SHP77 (cell line): ENCODE results near the gene RPL37A.

Experiments used
- DNase-seq, 2 experiments: peaks; one replicate each; lab custom pipeline; 2025; lab: John Stamatoyannopoulos, UW

Gene RPL37A

DNA sequence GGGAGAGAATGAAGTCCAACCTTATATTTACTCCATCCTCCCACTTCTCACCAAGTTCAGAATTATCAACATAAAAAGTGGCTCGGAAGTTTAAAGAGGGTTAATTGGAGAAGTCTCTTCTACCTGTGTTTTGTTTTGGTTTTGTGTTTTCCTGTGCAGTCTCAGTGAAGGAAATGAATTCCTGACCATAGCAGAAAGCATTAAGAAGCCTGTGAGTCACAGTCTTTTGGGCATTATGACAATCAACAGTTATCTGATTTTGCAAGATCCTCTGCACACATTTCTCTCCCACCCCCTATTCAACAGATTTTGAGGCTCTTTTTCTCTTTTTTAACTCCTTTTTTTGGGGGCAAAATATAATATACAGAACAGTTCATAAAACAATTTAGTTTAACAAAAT, 8.6 kb upstream of the RPL37A start:
- DNase-seq = no peak

DNA sequence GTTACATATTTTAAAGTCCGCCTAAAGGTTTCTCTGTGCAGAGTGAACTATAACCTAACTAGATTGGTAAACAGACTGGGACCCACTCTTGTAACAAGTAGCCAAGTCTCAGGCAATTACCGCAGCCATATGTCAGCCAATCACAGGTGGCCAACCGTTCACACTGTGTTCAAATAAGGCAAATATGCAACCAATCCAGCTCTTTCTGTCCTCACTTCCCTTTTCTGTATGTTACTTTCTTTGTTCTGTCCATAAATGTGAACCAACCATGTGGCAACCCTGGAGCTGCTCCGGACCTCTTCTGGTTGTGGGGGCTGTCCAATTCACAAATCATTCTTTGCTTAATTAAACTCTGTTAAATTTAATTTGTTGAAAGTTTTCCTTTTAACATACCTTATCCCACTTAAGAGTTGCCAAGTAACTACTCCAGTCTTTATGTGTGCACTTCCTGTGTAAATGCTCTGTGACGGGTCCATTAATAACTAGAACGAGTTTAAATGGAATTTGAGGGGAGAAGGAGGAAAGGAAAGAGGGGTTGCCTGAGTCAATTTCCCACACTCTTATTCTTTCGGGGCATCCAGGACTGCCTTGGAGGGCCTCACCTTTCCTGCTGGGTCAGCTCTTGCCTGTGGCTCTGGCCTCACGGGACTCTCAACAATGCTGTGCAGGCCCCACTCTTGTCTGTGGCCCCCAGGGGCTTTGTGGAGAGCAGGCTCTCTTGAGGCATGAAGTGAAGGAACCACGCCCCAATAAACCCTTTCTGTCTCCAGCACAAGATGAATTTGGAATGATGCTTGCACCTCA, 6.6 kb upstream of the RPL37A start:
- DNase-seq = no peak

DNA sequence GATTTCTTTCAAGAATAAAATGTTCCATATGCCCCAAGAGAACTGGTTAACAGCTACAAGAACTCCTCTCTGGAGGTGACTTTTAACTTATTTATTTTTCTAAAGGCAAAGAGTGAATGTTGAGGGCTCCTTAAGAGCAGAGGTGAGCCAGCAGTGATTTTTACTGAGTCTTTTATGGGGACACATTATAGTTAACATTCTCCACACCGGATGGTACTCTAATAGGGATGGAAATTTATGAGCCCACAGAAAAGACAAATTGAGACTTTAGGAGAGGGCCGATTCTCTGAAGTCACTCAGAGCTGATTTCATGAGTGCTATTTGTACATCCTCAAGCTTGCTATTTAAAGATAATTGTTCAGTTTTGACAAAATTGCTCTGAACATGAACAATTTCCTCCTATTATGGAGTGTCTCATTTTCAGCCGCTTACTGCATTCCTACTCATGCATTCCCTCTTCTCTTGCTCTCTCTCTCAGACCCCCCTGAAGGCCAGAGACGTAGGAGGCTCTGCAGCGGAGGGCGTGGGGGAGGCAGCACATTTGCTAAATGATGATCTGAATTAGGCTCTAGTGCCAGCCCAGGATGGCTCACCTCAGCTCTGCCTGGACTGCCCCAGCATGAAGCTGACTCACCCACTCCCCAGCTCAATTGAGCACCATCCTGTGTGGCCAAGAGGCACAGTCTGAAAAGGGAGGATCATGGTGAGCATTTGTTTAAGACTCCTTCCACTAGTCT, 5.9 kb upstream of the RPL37A start:
- DNase-seq = no peak

DNA sequence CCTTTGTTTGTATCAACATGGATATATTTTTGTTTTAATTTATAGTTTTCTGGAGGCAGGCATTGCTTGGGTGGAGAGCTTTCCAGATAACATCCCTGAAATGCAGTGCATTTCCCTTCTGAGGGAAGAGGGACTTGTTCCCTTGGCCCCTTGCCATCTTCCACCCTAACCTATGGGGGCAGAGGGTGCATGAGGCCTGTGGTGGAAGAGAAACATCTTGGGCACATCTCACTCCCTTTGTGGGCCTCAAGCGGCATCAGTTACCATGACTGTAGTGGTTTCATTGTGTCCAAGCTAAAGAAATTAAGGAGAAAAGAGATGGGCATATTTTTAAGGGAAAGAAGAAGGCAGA, 5.3 kb upstream of the RPL37A start:
- no peak for DNase-seq

DNA sequence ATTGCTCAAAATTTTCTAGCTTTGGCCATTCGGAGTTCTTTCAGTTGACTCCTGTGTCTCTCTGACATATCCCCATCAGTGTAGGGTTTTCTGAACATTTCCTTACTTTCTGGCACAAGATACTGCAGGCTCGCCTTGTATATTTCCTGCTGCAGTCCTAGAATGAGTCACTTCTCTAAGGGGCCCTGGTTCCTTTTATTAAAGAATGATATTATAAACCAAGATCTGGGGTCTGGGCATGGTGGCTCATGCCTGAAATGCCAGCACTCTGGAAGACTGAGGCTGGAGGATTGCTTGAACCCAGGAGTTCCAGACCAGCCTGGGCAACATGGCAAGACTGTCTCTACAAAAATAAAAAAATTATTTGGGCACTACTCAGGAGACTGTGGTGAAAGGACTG, 3.0 kb upstream of the RPL37A start:
- no peak for DNase-seq

DNA sequence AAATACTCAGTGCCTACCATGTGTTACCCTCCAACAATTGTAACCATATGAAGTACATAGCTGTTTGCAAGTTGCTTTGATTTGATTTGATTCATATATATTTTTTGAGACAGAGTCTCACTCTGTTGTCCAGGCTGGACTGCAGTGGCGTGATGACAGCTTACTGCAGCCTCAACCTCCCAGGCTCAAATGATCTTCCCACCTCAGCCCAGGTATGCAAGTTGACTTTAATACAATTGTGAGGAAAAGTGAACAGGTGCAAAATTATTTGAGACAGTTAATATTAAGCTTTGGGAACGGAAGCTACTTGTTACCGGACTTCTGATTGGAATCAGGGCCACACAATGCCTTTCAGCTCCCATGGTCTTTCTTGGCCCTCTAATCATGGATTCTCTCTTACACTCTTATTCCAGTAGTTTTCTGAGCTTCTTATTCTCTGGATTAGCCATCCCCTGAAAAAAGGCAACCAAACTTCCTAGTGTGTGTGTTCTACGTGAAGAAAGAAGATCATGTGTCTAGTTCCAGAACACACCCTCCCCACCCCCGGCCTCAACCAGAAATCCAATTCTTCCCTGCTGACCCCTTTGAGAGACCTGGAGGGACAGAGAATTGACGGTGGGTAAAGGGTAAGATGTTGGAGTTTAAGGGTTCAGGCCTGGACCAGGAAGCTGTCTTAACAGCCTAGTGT, 1.1 kb upstream of the RPL37A start:
- no peak for DNase-seq

DNA sequence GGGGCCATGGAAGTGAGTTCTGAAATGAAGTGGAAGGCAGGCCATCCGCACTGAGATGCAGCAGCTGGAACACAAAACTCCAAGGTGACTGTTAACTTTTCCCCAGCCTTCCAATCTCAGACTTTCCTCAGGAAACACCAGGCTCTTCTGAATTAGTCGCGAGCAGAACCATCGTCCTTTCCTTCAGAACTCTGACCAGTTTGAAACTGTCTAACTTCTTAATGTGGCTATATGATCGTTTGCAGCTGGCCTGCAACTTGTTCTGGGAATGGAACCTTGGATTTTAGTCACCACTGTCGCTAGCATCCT, 620 bp upstream of the RPL37A start:
- DNase-seq = no peak

DNA sequence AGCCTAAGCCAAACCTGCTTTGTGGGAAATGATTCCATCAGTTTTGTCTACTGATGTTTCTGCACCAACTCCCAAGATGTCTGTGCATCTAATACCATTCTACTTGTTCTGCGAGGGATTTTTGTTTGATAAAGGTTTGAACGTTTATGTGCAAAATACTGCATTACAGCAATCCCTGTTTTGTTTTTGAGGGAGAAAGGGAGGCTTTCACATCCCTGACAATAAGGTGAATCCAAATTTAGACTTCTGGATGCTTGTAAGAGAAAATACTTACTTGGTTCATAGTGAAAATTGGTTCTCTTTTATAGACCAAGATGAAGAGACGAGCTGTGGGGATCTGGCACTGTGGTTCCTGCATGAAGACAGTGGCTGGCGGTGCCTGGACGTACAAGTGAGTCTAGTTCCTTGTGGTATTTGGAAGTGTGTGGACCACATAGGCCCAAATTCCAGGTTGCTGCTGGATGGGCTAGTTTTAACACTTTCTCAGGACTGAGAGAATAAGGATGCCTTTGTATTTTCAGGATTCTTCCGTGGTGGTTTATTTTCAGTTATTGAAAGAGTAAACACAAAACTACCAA, 1.1 kb downstream of the RPL37A start:
- no peak for DNase-seq

DNA sequence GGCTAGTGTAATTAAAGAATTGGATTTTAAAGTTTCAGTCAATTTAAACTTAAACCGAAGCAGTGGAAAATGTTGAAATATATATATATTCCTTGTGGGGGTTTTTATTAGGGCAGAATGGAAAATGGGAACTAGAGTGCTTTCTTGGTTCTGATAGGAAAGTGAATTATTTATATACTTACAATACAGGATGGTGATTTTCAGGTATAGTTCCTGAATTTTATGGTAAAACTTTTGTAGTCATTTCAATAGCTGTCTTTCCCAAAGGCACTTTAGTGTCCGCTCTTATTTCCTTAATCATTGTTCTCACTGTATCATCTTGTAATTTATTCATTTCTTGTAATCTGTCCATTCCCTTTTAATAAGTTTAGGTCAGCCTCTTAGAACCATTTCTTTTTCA, 1.9 kb downstream of the RPL37A start:
- DNase-seq = no peak

DNA sequence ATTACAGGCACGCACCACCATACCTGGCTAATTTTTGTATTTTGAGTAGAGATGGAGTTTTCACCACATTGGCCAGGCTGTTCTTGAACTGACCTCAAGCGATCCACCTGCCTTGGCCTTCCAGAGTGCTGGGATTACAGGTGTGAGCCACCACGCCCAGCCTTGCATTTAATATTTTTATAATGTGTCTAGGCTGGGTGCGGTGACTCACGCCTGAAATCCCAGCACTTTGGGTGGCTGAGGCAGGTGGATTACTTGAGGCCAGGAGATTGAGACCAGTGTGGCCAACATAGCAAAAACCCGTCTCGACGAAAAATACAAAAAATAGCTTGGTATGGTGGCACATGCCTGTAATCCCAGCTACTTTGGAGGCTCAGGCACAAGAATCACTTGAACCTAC, 3.2 kb downstream of the RPL37A start:
- DNase-seq = no peak

DNA sequence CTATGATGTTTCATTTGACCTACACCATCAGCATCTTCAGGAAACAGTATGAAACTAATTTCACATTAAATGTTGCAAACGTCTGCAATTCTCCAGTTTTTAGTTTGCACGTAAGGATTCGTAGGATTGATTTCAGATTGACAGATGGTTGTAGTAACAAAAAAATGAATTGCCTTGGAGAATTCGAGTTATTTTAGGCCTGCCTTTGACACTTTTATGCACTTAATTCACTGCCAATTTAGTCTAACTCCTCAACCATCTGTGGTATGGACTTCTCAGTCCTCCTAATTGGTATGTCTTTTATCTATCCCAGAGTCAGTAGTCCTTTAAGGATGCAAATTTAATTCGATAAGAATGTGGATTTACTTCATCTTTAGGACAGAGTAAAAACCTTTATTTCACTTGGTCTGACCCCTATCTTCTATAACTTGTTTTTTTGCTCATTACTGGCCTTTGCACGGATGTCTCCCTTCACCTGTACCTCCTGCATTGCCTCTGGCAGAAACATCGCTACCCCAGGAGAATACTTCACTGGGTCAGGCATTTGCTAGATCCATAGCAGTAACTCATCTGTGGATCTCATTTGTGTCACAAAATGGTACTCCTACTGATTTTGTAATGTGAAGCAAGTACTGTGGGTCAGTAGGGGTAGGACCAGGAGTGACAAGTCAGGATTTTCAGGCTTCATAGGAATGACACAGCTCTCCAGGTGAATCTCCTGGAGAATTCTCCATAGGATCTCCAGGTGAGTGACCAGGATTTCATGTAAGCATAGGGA, 3.9 kb downstream of the RPL37A start:
- no peak for DNase-seq

DNA sequence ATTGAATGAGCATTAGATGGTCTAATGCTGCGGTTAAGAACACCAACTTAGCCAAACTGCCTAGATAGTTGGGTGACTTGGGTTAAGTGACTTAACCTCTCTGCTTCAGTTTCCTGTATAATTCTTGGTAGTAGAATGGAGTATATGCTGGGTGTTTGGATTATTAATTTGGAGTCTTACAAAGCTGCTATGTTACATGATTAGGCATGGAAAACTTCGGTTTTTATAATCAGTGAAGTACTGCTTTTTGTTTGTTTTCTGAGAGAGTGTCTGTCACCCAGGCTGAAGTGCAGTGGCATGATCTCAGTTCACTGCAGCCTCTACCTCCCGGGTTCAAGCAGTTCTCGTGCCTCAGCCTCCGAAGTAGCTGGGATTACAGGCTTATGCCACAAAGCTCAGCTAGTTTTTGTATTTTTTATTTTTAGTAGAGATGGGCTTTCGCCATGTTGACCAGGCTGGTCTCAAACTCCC, 4.5 kb downstream of the RPL37A start:
- DNase-seq = no peak

DNA sequence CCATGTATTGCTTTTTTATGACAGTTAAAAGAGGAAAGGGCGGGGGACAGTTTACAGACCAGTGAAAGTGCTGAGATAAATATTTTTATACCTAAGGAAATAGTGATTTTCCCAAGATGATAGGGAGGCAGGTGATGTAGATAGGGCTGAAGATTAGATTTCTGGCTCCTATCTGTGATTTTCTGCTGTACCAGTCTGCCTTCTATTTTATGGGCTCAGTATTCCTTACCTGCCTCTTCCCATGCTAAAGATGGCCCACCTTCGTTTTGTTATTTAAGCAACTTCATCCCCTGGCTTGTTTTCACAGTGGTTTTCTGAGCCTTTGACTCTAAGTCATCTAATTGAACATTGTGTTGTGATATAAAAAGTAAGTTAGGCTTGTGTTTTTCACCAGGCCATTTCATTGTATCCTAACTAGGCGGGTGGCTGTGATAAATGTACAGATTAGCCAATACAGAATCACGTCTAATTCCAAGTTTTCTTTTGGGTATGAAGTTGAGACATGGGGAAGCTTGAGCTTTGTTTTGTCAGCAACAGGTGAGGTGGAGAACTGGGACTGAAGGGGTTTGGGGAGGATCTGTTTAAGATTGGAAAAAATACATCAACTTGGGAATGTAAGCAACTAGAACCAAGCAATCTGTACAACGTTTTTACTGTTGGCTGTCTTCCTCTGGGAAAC, 5.2 kb downstream of the RPL37A start:
- no peak for DNase-seq

DNA sequence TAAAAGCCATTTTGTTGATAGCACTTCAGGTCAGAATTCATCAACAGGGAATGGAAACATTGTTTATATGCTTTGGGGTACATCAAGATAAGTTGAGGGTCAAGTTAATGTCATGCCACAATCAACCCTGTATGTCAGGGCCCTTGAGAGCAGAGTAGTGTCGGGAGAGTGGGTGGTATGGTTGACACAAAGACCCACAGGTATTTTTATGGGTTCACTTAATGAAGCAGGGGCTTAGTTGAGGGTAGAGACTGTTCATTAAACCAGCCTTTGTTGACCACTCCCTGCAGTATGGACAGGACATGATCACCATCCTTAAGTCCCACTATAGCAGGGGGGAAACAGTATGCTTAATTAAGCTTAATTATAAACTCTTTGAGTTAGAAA, 5.7 kb downstream of the RPL37A start:
- no peak for DNase-seq

DNA sequence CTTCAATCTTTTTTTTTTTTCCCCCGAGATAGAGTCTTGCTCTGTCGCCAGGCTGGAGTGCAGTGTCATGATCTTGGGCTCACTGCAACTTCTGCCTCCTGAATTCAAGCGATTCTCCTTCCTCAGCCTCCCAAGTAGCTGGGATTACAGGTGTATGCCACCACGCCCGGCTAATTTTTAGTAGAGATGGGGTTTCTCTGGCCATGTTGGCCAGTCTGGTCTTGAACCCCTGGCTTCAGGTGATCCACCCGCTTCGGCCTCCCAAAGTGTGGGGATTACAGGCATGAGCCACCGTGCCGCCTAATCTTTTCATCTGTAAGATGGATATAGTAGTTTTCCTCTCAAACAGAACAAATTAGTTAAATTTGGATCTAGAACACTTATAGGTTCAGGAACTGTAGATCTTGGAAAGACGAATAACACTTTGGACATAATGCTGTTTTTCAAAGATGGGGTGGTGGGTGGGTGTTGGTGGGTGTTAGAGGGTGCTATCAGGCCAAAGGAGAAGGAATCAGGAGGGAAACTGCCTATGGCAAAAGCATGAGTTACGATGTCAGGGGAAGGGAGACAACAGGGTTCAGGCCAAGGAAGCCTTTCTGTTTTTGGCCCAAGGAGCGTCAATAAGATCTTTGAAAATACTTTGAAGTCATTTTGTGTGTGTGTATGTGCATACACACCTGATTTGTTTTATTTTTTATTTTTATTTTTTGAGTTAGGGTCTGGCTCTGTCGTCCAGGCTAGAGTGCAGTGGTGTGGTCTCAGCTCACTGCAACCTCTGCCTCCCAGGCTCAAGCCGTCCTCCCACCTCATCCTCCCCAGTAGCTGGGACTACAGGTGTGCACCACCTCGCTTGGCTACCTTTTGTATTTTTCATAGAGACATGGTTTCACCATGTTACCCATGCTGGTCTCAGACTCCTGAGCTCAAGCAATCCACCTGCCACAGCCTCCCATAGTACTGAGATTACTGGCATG, 6.8 kb downstream of the RPL37A start:
- no peak for DNase-seq

DNA sequence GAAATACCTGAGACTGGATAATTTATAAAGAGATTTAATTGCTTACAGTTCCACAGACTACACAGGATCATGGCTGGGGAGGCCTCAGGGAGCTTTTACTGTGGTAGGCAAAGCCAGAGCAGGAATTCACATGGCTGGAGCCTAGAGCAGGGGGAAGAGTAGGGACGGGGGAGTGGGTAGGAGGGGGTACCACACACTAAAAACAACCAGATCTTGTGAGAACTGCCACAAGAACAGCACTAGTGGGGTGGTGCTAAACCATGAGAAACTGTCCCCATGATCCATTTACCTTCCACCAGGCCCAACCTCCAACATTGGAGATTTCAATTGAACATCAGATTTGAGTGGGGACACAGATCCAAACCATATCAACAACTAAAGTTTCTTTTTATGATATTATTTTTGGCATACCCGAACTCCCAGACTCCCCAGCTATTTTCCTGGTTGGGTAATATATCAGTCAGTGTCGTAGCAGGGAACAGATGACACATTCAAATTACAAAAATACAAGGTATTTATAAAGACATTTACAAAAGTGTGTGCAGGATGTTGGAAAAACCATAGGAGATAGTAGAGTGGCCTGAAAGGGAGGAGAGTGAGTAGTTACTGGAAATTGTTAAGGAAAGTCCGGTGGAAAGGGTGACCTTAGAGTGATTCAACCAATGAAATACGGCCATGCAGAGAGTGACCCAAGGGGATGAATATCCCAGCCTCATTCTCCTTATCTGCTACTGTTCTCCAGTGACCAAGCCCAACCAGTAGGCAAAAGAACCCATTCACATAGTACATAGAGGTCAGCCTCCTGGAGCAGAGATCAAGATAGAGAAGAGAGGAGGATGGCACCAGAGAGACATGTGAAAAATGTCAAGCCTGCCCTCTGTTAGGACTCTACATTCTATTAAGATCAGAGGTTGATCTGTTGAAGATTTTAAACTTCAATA, 8.8 kb downstream of the RPL37A start:
- DNase-seq = no peak

DNA sequence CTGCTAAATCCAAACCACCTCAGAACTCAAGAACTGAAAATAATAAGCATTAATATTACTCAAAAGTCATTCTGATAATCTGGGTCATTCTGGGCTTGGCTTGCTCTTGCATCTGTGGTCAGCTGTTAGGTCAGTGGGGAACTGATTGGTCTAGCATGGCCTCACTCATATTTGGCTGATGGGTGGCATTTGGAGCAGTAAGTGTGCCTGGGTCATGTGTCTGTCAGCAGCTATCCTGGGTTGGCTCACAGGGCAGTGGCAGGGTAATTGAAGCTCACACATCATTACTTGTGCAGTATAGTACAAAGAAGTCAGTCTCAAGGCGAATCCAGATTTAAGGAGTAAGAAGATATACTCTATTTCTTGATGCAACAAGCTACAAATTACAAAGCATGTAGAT, 9.6 kb downstream of the RPL37A start:
- no peak for DNase-seq

DNA sequence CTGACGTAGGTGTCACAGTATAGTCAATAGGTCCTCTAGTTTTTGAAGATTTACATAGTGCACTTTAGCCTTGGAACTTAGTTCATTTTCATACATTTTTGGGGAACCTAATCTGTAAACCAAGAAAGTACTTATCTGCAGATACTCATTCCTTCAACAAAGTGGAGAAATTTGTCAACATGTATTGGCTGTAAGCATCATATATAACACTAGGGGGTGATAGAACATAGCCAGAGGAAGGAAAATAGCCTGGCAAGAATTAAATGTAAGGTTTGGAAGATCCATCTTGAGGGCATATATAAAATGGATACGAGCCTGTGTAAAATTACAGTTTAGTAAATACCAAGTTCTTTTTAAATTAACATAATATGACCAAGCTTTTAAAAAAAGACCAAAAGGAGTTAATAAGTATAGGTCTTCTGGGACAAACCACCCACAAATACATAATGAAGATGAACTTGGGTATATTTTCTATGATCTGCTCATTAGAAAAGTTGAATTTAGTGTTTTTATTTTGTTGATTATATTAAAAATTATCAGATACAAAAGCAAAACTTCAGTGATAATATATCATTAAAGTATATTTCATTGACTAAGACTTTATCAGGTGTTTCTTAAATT, 18.2 kb downstream of the RPL37A start:
- peak; percentile 22 to 48 for DNase-seq
